ENCODE data around the gene KLHL36. TPM values are rescaled to one million over a fixed set of nuclear protein-coding genes. Genes with fewer than 3 reads are reported as not detected.

Gene KLHL36
- total RNA-seq, 1 experiment from 2014 or later, result 56.1 TPM

DNA sequence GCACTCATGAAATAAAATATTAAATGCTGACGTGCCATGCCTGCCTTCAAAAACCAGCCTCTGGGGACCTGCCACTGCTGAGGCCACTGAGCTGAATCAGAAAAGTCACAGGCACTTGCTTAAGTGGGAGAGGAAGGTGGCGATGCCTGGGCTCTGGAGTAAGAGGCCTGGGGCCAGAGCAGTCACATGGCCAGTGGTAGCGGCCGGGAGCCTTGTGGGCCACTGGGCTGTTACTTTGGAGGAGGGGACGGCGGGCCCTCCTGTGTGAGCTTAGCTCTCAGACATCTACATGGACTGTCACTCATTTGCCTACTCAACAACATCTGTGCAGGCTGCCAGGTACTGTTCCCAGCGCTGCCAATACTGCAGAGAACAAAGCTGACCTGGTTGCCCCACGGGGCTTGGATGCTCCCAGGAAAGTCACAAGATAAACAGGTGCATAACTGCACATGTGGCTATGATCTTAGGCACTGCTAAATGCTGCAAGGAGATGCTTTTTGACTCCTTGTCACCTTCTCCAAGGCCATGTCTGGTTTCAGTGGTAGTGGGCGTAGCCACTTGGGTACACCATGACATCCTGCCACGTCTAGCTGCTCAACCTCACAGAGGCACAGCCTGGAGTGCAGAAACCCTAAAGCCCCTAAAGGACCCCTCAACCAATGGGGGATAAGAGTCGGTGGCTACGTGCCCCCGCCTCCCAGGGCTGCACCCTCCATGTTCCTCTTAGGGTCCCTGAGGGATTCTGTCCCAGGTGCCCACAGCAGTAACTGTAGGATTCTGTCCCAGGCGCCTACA is 42.0 kb upstream of the KLHL36 start (continued):
- TF ChIP-seq ZBTB21 (CRISPR knock-in tag; IDR thresholded peaks at IDR 0.05; ENCODE audit: borderline replicate concordance) (no peak), SOX15 (CRISPR knock-in tag; IDR thresholded peaks at IDR 0.05) (no peak), SMAD4 (CRISPR knock-in tag; IDR thresholded peaks at IDR 0.05) (no peak)
- TF ChIP-seq, protein P1, sequence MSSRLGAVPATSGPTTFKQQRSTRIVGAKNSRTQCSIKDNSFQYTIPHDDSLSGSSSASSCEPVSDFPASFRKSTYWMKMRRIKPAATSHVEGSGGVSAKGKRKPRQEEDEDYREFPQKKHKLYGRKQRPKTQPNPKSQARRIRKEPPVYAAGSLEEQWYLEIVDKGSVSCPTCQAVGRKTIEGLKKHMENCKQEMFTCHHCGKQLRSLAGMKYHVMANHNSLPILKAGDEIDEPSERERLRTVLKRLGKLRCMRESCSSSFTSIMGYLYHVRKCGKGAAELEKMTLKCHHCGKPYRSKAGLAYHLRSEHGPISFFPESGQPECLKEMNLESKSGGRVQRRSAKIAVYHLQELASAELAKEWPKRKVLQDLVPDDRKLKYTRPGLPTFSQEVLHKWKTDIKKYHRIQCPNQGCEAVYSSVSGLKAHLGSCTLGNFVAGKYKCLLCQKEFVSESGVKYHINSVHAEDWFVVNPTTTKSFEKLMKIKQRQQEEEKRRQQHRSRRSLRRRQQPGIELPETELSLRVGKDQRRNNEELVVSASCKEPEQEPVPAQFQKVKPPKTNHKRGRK (CRISPR knock-in tag; IDR thresholded peaks at IDR 0.05; ENCODE audit: borderline replicate concordance), result no peak

DNA sequence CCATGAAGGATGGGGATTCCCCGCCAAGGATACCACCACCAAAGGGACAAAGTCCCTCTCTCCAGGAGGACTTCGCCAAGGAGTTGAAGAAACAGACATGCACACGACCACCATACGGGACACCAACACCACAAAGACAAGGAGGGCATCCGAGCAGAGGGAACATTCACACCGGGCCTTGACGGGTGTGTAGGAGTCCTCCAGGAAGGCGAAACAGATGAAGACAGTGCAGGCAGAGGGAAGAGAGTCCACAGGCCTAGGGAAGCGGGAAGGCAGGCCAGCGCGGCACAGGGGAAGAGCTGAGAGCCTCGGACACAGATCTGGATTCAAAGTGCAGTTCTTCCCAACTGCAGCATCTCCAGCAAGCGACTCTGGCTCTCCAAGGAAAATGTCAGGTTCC is 41.2 kb upstream of the KLHL36 start:
- ATAC-seq, result no peak
- ChIA-PET CTCF (no interaction called here), POLR2A (no interaction called here)
- Mint-ChIP-seq H3K36me3 (peaks cover 27% of the 10 kb centered on the region), H3K27me3 (ENCODE audit: low read depth) (no peaks in the 10 kb centered on the region), H3K27ac (no peak overlapping the region), H3K4me3 (no peak overlapping the region), H3K4me1 (peaks cover 21% of the 10 kb centered on the region), H3K9me3 (peaks cover 8% of the 10 kb centered on the region)
- DNase-seq (ENCODE audit: low spot score), result no peak
- no peak for TF ChIP-seq CREB1 (CRISPR knock-in tag; IDR thresholded peaks at IDR 0.05)
- TF ChIP-seq, protein P2, sequence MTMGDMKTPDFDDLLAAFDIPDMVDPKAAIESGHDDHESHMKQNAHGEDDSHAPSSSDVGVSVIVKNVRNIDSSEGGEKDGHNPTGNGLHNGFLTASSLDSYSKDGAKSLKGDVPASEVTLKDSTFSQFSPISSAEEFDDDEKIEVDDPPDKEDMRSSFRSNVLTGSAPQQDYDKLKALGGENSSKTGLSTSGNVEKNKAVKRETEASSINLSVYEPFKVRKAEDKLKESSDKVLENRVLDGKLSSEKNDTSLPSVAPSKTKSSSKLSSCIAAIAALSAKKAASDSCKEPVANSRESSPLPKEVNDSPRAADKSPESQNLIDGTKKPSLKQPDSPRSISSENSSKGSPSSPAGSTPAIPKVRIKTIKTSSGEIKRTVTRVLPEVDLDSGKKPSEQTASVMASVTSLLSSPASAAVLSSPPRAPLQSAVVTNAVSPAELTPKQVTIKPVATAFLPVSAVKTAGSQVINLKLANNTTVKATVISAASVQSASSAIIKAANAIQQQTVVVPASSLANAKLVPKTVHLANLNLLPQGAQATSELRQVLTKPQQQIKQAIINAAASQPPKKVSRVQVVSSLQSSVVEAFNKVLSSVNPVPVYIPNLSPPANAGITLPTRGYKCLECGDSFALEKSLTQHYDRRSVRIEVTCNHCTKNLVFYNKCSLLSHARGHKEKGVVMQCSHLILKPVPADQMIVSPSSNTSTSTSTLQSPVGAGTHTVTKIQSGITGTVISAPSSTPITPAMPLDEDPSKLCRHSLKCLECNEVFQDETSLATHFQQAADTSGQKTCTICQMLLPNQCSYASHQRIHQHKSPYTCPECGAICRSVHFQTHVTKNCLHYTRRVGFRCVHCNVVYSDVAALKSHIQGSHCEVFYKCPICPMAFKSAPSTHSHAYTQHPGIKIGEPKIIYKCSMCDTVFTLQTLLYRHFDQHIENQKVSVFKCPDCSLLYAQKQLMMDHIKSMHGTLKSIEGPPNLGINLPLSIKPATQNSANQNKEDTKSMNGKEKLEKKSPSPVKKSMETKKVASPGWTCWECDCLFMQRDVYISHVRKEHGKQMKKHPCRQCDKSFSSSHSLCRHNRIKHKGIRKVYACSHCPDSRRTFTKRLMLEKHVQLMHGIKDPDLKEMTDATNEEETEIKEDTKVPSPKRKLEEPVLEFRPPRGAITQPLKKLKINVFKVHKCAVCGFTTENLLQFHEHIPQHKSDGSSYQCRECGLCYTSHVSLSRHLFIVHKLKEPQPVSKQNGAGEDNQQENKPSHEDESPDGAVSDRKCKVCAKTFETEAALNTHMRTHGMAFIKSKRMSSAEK (CRISPR knock-in tag; IDR thresholded peaks at IDR 0.05; ENCODE audit: borderline replicate concordance), result no peak
- no peak for TF ChIP-seq ZNF138 (CRISPR knock-in tag; conservative IDR thresholded peaks at IDR 0.05)
- no peak for TF ChIP-seq ZNF232 (CRISPR knock-in tag; IDR thresholded peaks at IDR 0.05)
- TF ChIP-seq TCF7 (CRISPR knock-in tag; IDR thresholded peaks at IDR 0.05; ENCODE audit: low read depth), result no peak
- TF ChIP-seq, protein P3, sequence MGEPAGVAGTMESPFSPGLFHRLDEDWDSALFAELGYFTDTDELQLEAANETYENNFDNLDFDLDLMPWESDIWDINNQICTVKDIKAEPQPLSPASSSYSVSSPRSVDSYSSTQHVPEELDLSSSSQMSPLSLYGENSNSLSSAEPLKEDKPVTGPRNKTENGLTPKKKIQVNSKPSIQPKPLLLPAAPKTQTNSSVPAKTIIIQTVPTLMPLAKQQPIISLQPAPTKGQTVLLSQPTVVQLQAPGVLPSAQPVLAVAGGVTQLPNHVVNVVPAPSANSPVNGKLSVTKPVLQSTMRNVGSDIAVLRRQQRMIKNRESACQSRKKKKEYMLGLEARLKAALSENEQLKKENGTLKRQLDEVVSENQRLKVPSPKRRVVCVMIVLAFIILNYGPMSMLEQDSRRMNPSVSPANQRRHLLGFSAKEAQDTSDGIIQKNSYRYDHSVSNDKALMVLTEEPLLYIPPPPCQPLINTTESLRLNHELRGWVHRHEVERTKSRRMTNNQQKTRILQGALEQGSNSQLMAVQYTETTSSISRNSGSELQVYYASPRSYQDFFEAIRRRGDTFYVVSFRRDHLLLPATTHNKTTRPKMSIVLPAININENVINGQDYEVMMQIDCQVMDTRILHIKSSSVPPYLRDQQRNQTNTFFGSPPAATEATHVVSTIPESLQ (CRISPR knock-in tag; IDR thresholded peaks at IDR 0.05), result no peak
- TF ChIP-seq, protein P4, sequence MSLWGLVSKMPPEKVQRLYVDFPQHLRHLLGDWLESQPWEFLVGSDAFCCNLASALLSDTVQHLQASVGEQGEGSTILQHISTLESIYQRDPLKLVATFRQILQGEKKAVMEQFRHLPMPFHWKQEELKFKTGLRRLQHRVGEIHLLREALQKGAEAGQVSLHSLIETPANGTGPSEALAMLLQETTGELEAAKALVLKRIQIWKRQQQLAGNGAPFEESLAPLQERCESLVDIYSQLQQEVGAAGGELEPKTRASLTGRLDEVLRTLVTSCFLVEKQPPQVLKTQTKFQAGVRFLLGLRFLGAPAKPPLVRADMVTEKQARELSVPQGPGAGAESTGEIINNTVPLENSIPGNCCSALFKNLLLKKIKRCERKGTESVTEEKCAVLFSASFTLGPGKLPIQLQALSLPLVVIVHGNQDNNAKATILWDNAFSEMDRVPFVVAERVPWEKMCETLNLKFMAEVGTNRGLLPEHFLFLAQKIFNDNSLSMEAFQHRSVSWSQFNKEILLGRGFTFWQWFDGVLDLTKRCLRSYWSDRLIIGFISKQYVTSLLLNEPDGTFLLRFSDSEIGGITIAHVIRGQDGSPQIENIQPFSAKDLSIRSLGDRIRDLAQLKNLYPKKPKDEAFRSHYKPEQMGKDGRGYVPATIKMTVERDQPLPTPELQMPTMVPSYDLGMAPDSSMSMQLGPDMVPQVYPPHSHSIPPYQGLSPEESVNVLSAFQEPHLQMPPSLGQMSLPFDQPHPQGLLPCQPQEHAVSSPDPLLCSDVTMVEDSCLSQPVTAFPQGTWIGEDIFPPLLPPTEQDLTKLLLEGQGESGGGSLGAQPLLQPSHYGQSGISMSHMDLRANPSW (CRISPR knock-in tag; conservative IDR thresholded peaks at IDR 0.05; ENCODE audit: low read depth), result no peak
- TF ChIP-seq, protein P5, sequence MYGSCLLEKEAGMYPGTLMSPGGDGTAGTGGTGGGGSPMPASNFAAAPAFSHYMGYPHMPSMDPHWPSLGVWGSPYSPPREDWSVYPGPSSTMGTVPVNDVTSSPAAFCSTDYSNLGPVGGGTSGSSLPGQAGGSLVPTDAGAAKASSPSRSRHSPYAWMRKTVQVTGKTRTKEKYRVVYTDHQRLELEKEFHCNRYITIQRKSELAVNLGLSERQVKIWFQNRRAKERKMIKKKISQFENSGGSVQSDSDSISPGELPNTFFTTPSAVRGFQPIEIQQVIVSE (CRISPR knock-in tag; IDR thresholded peaks at IDR 0.05; ENCODE audit: borderline replicate concordance), result no peak
- TF ChIP-seq ATF1 (CRISPR knock-in tag; IDR thresholded peaks at IDR 0.05), result no peak
- TF ChIP-seq ZNF416 (CRISPR knock-in tag; IDR thresholded peaks at IDR 0.05), result no peak
- TF ChIP-seq, protein P6, sequence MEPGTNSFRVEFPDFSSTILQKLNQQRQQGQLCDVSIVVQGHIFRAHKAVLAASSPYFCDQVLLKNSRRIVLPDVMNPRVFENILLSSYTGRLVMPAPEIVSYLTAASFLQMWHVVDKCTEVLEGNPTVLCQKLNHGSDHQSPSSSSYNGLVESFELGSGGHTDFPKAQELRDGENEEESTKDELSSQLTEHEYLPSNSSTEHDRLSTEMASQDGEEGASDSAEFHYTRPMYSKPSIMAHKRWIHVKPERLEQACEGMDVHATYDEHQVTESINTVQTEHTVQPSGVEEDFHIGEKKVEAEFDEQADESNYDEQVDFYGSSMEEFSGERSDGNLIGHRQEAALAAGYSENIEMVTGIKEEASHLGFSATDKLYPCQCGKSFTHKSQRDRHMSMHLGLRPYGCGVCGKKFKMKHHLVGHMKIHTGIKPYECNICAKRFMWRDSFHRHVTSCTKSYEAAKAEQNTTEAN (CRISPR knock-in tag; IDR thresholded peaks at IDR 0.05), result no peak
